ENCODE measurements around the gene RBM34.
"Not testable (repeated sequence)": the region's sequence is repeated elsewhere in the genome, so short reads cannot be mapped to it uniquely, and the experiment has no call there.

RBM34 gene

GRCh38 chr1:235090406-235091069, 70.5 kb downstream of the RBM34 start:
- no peak for DNase-seq (ENCODE audit: extremely low read depth, low read depth)
- TF ChIP-seq CTCF (IDR thresholded peaks at IDR 0.05; ENCODE audit: low read depth, low read length), result no peak

GRCh38 chr1:235088907-235089306, 72.1 kb downstream of the RBM34 start:
- DNase-seq (ENCODE audit: extremely low read depth, low read depth), result no peak
- no peak for TF ChIP-seq CTCF (IDR thresholded peaks at IDR 0.05; ENCODE audit: low read depth, low read length)

GRCh38 chr1:235088430-235088829, 72.6 kb downstream of the RBM34 start:
- TF ChIP-seq CTCF (IDR thresholded peaks at IDR 0.05; ENCODE audit: low read depth, low read length), result no peak
- no peak for DNase-seq (ENCODE audit: extremely low read depth, low read depth)

GRCh38 chr1:235087906-235088305, 73.1 kb downstream of the RBM34 start:
- no peak for TF ChIP-seq CTCF (IDR thresholded peaks at IDR 0.05; ENCODE audit: low read depth, low read length)
- no peak for DNase-seq (ENCODE audit: extremely low read depth, low read depth)

GRCh38 chr1:235085411-235086117, 75.5 kb downstream of the RBM34 start:
- DNase-seq (ENCODE audit: extremely low read depth, low read depth), result not testable (repeated sequence)

Data from AG09319 (cell line).